ENCODE measurements around the gene ZNF57.
A peak's percentile ranks its signal among the peaks of the same experiment; 100 is the strongest.
"Not testable (repeated sequence)": the region's sequence is repeated elsewhere in the genome, so short reads cannot be mapped to it uniquely, and the experiment has no call there.

Gene ZNF57

DNA sequence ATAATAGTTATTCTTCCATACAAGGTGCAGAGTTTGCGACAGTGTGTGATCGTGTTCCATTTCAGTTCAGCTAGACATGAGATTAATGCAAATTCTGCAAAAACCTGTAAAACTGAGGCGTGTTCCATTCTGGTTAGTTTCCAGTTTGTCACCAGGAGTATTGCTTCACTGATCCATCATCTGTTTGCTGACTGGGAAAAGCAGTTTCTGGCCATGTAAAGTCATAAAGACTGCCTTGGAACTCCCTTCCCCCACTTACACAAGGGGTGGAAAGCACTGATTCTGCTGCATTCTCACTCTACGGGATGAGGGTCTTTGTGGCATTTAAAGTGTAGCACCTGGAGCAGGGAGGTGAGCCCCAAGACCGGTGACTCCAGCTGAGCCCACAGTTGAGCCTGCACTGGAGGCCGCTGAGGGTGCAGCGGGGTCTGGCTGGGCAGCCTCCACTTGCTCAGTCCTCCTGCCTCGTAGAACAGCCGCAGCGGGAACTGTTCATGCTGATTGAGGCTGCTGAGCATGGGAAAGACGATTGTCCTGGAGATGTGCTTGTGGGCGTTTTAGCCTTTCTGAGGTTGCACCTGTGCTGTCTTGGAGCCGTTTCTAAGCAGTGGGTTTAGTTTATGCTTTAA is 2.0 kb downstream of the ZNF57 start:
- DNase-seq = no peak

DNA sequence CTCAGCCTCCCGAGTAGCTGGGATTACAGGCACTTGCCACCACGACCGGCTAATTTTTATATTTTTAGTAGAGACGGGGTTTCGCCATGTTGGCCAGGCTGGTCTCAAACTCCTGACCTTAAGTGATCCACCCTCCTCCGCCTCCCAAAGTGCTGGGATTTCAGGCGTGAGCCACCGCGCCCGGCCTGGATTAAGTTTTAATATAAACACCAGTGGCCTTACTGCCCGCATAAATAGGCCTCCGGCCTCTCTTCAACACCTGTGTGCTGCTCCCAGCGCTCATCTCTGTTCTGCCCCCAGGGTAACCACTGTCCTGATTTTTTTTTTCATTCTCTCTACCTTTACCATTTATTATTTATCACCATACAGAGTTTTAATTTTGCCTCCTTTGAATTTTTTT is 2.6 kb downstream of the ZNF57 start:
- not testable (repeated sequence) for DNase-seq

DNA sequence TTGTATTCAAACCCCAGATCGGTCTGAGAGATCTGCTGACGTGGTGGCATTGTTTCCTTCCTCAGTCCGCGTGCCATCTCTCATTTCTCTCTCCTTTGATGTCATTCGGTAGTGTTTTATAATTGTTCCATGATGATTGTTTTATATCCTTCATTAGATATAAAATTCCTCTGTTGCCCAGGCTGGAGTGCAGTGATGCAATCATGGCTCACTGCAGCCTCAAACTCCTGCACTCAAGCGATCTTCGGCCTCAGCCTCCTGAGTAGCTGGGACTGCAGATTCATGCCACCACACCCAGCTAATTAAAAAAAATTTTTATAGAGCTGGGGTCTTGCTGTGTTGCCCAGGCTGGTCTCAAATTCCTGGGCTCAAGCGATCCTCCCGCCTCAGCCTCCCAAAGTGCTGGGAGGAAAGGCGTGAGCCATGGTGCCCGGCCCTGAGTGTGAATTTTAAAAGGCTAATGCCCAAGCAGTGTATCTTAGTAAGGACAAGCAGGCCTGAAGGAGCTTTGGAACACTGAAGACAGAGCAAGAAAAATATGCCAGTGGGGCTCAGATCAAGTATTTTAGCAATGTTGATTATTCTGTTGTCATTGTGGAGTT is 5.3 kb downstream of the ZNF57 start:
- DNase-seq = no peak

DNA sequence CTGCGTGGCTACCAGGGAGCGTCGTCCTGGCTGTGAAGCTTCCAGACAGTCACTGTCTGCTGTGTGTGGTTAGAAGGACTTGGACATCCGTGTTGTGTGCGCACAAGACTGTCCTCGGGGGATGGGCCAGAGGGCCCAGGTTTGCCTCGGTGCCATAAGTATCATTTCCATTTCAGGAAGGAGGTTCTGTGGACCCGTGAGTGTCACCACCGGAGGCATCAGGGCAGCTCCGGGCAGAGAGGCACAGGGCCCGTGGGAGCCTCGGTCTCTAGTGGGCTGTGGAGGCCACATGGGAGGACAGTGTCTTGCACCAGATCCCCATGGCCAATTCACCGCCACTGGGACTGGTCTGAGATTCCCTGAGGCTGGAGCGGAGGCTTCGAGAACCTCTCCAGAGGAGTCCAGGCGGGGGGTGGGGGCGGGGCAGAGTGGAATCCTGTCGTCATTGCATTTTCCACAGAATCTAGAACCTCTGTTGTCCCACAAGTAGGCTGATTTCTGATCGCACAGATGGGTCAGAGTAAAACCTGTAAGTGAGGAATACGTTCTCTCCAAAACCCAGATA is 6.0 kb downstream of the ZNF57 start:
- DNase-seq = no peak

DNA sequence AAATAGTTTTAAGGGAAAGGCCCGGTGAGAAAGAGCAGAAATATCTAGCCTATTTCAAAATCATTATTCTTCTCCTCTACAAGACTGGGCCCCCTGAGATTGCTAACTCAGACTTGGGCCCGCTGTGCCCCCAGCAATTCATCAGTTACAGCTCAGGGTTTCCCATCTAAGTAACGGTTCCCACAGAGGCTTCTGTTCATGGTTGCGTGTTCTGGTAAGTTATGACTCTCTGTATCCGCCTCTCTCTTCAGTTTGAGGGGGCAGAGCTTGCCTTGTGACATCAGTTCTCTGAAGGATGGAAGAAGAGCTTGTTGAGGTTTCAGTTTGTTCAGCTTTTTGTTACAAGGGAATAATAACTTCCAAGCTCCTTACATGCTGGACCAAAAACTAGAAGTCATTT is 11.6 kb downstream of the ZNF57 start:
- DNase-seq = no peak

DNA sequence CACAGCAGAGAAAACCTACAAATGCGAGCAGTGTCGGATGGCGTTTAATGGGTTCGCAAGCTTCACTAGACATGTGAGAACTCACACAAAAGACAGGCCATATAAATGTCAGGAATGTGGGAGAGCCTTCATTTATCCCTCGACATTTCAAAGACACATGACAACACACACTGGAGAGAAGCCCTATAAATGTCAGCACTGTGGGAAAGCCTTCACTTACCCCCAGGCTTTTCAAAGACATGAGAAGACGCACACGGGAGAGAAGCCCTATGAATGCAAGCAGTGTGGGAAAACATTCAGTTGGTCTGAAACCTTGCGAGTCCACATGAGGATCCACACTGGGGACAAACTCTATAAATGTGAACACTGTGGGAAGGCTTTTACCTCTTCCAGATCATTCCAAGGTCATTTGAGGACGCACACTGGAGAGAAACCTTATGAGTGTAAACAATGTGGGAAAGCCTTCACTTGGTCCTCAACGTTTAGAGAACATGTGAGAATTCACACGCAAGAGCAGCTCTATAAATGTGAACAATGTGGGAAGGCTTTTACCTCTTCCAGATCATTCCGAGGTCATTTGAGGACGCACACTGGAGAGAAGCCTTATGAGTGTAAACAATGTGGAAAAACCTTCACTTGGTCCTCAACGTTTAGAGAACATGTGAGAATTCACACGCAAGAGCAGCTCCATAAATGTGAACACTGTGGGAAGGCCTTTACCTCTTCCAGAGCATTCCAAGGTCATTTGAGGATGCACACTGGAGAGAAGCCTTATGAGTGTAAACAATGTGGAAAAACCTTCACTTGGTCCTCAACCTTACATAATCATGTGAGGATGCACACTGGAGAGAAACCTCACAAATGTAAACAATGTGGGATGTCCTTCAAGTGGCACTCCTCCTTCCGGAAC is 16.8 kb downstream of the ZNF57 start:
- no peak for DNase-seq

DNA sequence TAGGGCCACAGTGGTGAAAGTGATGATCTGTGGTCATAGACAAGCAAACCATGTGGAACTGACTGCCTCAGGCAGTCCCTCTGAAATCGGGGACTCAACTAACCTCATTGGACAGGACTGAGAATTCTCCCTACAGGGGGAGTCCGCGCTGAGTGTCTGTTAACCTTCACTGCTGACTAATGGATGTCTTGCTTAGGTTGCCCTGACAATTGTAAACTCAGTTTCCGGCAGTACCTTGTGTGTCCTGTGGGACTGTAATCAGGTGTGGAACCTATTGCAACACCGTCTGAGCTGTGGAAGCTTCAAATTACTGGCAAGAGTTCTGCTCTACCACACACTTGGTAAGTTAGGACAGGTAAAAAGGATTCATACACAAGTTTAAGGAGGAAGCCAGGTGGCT is 22.3 kb downstream of the ZNF57 start:
- DNase-seq = no peak

DNA sequence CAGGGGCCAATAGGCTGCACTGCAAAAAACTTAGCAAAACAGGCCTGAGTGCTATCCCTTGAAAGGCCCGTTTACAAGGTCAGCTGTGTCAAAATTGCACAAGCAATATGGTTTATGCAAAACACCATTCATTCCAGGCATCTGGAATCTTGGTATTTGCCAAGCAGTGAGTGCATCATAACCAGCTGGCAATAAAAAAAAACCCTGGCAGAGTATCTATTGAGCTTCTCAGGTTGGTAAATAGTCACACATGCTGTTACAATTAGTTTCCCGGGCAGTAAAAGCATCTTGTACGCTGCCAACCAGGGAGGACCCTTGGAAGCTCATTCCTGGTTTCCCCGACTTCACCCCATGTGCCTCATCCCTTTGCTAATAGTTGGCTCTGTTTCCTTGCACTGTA is 22.8 kb downstream of the ZNF57 start:
- DNase-seq = no peak

DNA sequence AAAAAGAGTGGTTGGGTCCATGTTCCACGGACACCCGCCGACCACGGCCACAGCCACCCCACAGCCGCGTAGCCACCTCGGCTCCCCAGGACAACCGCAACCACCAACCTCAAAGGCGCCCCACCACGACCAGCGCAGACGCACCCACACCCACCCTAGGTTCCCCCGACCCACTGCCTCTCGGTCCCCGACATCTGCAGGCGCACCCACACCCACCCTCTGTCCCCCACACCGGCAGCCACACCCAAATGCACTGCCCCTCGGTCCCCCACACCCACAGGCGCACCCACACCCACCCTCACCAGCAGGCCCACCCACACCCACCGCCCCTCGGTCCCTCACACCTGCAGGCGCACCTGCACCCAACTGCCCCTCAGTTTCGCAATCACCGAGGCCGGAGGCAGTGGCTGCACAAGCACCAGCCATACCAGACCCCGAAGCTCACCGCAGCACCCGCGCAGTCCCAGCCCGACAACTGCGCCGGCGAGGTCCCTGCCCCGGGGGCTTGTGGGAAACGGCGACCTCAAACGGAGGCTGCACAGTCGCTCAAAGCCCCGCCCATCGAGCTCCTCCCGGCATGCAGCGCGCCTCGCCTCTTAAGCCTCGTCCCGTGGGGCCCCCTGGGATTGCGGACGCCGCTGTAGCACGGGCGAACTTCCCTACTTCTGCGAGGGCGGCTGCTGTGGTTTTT is 25.8 kb downstream of the ZNF57 start:
- no peak for DNase-seq

DNA sequence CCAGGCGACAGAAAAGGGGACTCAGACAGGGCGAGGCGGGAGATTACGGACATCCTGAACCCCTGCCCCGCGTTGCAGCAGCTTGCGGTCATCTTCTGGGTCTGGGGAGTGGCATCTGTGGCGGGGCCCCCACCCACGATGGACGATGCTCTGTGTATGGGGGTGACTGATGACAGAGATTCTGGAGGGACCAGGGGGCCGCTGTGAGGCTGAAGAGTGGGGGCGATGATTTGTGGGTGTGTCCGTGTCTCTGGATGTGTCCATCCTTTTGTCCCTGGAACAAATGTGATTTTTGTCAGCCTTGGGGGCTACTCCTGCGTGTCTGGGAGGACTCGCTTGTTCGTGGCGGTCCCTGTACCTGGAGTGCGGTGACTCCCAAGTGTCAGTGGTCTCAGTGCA is 26.3 kb downstream of the ZNF57 start:
- no peak for DNase-seq

DNA sequence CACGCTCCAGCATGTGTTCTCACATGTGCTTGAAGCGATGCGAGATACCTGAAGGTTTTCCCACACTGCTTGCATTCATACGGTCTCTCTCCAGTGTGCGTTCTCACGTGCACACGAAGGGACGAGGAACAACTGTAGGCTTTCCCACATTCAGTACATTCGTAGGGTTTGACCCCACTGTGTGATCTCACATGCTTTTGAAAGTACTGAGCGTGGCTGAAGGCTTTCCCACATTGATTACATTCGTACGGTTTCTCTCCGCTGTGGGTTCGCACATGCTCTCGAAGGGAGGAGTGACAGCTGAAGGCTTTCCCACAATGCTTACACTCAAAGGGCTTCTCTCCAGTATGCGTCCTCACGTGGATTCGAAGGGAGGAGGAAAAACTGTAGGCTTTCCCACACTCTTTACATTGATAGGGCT is 32.8 kb downstream of the ZNF57 start:
- no peak for DNase-seq

DNA sequence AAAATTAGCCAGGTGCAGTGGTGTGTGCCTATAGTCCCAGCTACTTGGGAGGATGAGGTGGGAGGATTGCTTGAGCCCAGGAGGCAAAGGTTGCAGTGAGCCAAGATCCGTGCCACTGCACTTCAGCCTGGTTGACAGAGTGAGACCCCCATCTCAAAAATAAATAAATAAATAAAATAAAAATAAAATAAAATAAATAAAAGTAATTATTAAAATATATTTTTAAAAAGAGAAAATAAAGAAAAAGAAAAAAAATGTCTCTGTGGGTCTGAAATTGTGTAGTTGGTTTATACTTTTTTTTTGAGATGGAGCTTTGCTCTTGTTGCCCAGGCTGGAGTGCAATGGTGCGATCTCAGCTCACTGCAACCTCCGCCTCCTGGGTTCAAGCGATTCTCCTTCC is 35.1 kb downstream of the ZNF57 start:
- not testable (repeated sequence) for DNase-seq

DNA sequence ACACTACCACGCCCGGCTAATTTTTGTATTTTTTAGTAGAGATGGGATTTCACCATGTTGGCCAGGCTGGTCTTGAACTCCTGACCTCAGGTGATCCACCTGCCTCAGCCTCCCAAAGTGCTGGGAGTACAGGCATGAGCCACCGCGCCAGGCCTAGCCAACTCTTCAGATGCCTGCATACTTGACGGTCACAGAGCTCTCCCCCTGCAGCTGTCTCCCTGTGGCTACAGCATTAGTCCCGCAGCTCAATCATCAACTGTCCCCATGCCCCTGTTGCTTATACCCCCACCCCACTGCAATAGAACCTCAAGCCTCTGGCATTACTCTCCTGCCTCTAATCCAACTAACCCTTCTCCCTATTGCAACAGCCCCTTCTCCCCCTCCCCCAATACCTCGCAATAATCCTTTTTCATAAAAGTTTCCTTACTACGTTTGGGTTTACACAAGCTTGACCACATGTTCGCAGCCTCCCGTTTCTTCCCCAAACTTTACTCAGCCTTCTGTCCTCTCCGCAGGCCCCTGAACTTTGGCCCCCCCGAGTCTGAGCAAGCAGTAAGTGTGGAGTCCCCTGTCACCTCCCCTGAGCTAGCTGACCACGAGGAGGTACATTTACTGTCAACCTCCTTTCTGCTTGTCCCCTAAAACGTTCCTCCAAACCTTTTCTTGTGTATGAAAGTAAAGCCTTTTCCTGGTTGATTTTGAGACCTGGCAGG is 42.4 kb downstream of the ZNF57 start:
- no peak for DNase-seq

DNA sequence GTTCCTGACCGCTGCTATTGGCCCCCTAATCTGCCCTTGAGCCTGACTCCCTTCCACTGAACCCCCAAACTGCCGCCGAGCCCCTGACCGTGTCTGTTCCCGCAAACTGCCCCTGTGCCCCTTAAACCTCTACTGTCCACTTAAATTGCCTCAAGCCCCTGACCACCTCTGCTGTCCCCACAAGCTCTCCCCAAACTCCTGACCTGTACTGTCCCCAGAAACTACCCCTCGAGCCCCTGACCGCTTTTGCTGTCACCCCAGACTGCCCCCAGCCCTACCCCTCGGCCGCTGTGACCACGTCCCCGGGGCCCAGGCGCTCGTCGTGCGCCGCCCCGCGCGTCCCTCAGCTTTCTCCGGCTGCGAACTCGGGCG is 43.7 kb downstream of the ZNF57 start:
- DNase-seq = no peak

DNA sequence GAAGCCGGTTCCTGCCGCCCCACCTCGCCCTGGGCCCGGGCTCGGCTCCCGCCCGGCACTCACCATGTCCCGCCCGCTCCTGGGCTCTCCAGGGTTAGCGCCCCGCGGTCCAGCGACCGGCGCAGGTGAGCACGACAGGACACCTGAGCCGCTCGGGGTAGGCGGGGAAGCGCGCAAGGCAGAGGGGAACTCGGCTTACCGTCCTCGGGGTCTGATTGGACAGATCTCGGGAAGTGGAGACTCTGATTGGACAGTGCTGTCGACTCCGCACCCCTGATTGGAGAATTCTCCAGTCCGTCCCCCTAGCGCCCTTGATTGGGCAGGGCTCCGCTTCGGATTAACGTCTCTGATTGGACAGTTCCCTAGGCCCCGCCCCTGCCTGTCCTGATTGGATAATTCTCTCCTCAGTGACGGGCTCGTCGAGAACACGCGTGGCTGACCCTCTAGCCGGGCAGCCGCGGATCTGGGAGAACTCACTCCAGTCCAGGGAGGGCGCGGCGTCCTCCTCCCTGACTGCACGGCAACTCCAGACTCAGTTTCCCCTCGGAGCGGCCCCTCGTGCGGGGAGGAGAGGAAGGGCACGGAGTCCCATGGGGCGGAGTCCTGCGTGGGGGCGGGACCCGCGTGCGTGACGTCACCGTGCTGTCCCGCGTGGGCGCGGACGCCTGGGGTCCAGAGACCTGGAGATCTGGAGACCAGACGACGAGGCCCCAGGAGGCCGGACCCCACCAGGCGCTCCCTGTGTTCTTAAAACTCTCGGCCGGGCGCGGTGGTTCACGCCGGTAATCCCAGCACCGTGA is 44.2 kb downstream of the ZNF57 start, which contains the start of gene ZNF77:
Gene ZNF77 (minus strand): TSS at position 197 of the 800 bp plus-strand sequence. CDS start 131 bp downstream, at position 66.
- peak; percentile 100 for DNase-seq

DNA sequence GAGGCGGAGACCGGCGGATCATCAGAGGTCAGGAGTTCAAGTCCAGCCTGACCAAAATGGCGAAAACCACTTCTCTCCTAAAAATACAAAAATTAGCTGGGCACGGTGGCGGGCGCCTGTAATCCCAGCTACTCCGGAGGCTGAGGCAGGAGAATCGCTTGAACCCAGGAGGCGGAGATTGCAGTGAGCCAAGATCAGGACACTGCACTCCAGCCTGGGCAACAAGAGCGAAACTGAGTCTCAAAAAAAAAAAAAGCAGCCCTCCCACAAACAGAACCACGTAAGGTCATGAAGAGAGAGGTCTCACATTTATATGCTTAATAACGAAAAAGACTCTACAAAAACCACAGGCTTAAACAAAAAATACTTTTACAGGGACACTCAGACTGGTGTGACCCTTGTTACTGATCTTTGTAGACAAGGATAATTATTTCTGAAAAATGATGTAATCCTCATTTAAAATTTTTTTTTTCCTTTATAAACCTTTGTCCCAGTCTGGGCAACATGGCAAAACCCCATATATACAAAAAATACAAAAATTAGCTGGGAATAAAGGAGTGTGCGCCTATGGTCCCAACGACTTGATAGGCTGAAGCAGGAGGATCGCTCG is 45.0 kb downstream of the ZNF57 start:
- DNase-seq = no peak

DNA sequence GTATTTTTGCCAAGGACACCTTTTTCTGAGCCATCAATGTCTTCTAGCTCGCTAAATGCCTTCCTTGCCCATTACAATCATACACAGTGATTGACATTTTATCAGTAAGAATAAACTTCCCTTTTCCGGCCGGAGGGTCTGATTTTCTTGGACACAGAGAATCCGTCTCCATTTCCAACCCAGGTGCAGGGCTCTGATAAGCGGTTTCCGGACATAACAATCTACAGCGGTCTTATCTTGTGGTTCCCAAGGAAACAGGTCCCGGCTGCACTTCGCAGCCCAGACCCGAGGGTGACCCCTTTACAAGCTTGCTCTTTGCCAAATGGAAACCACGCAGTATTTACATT is 49.2 kb downstream of the ZNF57 start:
- no peak for DNase-seq

DNA sequence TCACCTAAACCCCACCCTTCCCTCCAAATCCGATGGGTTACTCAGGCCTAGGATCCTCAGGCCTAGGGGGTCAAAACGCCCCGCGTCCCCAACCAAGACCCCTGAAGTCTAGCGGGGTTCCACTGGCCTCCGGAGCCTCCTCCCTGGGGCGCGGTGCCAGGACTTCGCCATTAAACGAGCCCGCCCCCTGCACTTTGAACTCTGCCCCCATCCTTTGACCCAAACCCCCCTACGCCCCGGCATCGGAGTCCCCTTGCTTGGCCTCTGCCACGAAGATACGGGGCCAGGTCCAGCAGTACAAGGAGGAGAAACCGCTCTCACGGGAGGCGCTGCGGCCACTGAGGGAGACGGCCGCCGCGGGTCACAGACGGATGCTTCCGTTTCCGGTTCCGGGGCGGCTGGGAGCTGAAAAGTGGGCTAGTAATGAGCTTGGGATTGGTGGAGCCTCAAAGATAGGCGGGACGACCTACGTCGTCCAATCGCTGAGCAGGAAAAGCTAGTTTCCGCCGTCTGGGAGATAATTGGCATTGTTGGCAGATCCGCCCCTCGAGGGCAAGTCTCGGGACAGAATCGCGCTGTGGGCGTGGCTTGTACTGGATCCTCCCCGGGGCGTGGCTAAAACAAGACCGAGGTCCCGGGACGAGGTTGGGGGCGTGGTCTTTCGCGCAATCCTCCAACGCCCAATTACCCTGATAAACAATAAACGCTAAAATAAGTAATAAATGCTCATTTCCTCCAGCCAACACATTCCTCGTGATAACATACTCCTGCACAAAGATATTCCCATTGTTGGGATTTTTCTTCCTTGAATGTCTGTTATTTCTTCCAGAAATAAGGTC is 49.8 kb downstream of the ZNF57 start:
- DNase-seq = peak; percentile 100

DNA sequence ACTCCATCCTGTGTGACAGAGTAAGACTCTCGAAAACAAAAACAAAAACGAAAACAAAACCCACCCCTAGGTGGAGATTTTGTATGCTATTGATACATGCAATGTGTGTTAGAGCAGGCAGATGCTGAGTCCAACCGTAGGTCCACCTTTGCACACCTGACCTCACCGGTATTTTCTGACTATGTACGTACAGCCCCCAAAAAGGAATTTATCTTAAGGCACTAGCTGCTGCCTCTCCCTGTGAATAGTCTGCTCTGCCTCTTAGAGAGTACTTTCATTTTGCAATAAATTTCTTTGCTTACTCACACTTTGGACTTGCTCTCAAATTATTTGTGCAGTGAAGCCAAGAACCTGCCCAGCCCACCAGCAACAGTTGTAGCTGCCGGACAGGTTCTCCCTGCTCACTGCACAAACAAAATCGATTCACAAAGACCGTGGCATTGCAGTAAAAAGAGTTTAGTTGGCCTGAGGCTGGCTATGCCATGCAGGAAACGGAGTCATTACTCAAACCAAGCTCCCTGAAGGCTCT is 52.3 kb downstream of the ZNF57 start:
- no peak for DNase-seq

DNA sequence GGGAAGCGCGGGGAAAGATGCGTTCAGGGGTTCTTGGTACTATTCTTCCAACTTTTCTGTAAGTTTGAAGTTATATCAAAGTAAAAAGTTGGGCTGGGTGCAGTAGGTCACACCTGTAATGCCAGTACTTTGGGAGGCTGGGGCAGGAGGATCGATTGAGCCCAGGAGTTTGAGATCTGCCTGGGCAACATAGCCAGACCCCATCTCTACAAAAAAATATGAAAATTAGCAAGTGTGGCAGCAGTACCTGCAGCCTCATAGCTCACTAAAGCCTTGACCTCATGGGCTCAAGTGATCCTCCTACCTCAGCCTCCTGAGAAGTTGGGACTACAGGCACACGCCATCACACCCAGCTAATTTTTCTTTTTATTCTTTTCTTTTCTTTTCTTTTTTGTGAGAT is 56.4 kb downstream of the ZNF57 start:
- no peak for DNase-seq
